ENCODE measurements around the gene TEC.

DNA sequence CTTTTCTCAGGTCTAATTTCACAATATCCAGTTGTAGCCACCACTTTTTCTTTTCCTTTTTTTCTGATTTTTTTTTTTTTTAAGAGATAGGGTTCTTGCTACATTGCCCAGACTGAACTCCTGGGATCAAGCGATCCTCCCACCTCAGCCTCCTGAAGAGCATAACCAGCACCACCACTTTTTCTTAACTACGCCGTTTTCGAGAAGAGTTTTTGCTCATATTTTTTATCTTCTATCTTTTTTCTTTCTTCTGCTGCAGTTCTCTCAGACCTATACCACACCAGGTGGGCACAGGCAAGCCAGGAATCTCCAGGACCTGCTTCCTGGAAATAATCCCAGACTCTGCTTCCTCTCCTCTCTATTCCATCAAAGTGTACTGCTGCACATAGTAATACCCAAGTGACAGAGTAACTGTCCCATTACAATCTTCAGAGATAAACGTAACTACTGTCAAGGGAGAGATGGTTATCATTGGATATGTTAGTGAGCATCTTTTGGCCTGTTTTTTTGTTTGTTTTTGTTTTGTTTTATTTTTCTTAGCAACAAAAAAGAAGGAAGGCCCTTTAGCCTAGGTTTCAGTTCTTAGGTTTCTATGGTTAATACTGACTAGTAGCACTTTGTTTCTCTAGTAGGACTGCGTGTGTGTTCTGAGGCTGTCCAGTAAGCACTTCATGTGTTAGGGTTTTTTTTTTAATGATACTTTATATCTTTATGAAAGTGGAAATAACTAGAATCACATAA, 76.4 kb downstream of the TEC start:
- TF ChIP-seq, protein P1, sequence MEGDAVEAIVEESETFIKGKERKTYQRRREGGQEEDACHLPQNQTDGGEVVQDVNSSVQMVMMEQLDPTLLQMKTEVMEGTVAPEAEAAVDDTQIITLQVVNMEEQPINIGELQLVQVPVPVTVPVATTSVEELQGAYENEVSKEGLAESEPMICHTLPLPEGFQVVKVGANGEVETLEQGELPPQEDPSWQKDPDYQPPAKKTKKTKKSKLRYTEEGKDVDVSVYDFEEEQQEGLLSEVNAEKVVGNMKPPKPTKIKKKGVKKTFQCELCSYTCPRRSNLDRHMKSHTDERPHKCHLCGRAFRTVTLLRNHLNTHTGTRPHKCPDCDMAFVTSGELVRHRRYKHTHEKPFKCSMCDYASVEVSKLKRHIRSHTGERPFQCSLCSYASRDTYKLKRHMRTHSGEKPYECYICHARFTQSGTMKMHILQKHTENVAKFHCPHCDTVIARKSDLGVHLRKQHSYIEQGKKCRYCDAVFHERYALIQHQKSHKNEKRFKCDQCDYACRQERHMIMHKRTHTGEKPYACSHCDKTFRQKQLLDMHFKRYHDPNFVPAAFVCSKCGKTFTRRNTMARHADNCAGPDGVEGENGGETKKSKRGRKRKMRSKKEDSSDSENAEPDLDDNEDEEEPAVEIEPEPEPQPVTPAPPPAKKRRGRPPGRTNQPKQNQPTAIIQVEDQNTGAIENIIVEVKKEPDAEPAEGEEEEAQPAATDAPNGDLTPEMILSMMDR (IDR thresholded peaks at IDR 0.05), result no peak
- no peak for TF ChIP-seq POLR2A (IDR thresholded peaks at IDR 0.05)
